Brain microvascular endothelial cell (primary cell): ENCODE measurements around the gene PCNX3.
A peak's percentile ranks its signal among the peaks of the same experiment; 100 is the strongest.

Source experiments
- DNase-seq: peaks from one replicate; pipeline ENCODE4 v3.0.0-alpha.2; 2020
- H3K27ac ChIP-seq: fragments of 250-450 bp; sonication (Bioruptor Pico); 2 replicates; pipeline ENCODE4 v1.5.1; 2020; ENCODE audit warnings: mild to moderate bottlenecking, moderate library complexity
- H3K27me3 ChIP-seq: fragments of 250-450 bp; sonication (Bioruptor Pico); replicated peaks from 2 replicates; pipeline ENCODE4 v1.5.1; 2020; ENCODE audit warnings: mild to moderate bottlenecking
- H3K36me3 ChIP-seq: fragments of 250-450 bp; sonication (Bioruptor Pico); replicated peaks from 2 replicates; pipeline ENCODE4 v1.5.1; 2020; ENCODE audit warnings: mild to moderate bottlenecking
- H3K4me3 ChIP-seq: 2 replicates; pipeline ENCODE4 v1.5.1; 2011; ENCODE audit warnings: low read depth, mild to moderate bottlenecking, control low read depth, low read length, moderate library complexity
- in situ Hi-C: cut with HindIII; loops from 2 replicates; pipeline ENCODE4 v1.10.0; 2017; ENCODE audit warnings: low sequenced_read_pairs, low pct_ligation_motif_present
- TF ChIP-seq, protein P1 (sequence below): IDR thresholded peaks from 2 replicates; pipeline ENCODE4 v1.5.1; 2011; ENCODE audit warnings: low read depth, mild to moderate bottlenecking, moderate library complexity, low read length, control low read depth, inconsistent platforms; ENCODE audit errors: missing control alignments

PCNX3 gene

DNA sequence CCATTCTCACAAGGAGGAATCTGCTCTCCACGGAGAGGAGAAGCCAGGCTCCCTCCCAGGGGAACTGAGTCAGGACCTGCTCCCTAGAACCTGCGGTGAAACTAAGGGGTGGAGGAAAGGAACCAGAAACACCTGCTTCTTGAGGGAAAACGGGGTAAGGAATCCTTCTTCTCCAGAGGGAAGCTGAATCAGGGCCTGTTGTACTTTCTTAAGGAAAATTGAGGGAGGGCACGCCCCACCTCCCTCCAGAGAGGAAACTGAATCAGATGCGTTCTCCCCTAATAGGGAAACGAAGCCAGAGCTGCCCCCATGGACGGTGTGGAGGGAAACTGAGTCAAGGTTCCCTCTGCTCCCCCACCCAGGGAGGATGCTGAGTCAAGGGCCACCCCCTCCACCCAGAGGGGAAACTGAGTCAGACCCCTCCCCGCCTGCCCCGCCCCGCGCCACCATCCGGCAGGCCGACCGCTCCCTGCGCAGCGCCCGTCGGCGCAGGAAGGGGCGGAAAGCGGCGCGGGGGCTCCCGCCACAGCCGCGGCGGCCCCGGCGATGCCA, 46.7 kb downstream of the PCNX3 start:
- in situ Hi-C loops, result no loop called here
- DNase-seq, result no peak
- H3K36me3 ChIP-seq, result peaks cover 39% of the 10 kb centered on the region

DNA sequence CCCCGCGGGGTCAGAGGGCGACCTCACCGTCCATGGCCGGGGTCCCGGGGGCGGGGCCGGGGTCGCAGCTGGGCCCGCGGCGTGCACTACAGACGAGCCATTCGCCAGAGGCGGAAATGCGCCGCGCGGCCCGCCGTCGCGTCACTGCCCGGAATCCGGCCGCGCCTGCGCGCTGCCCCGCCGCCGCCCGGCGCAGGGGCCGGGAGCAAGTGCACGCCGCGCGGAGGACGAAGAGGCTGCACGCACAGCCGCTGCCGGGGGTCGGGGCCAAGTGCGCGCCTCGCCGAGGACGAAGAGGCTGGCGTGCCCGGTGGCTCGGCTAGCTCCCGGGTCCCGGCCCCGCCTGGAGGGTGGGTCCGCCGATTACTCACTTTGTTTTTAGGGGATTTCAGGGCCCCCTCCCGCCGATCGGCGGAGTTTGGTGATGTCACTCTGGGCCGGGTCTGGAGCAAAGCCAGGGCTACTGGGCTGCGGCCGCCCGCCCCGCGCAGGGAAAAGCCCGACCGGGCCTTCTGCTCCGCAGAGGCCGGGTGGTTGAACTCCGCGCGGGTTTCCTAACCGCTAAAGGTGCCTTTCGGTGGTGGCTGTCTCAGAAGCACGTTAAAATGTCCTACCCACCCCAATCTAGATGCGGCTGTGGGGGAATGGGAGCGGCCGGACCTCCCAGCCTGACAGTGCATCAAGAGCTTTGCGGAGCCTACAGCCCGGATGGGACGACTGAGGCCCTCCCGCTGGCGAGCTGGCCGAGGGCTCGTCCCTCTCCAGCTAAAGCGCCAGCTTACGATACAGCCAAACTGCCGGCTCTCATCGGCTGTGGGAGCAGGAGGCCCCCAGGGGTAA, 47.4 kb downstream of the PCNX3 start, which contains the start of gene RELA:
Gene RELA (minus strand): TSS at position 118 of the 840 bp plus-strand sequence. CDS start 84 bp downstream, at position 34.
- peaks cover 32% of the 10 kb centered on the region for H3K36me3 ChIP-seq
- H3K27ac ChIP-seq, result peak within 1 kb of the TSS; percentile 88
- H3K4me3 ChIP-seq, result peak within 1 kb of the TSS; percentile 87
- TF ChIP-seq, protein P1, sequence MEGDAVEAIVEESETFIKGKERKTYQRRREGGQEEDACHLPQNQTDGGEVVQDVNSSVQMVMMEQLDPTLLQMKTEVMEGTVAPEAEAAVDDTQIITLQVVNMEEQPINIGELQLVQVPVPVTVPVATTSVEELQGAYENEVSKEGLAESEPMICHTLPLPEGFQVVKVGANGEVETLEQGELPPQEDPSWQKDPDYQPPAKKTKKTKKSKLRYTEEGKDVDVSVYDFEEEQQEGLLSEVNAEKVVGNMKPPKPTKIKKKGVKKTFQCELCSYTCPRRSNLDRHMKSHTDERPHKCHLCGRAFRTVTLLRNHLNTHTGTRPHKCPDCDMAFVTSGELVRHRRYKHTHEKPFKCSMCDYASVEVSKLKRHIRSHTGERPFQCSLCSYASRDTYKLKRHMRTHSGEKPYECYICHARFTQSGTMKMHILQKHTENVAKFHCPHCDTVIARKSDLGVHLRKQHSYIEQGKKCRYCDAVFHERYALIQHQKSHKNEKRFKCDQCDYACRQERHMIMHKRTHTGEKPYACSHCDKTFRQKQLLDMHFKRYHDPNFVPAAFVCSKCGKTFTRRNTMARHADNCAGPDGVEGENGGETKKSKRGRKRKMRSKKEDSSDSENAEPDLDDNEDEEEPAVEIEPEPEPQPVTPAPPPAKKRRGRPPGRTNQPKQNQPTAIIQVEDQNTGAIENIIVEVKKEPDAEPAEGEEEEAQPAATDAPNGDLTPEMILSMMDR, result no peak
- peak; percentile 89 for DNase-seq
- no peaks in the 10 kb centered on the region for H3K27me3 ChIP-seq
- in situ Hi-C loops, result no loop called here

More for the DNA sequence above, 46.7 kb downstream of the PCNX3 start:
- Histone ChIP-seq H3K4me3 (peak overlapping the region; percentile 87), H3K27me3 (no peaks in the 10 kb centered on the region), H3K27ac (peak overlapping the region; percentile 88)
- TF ChIP-seq, protein P1, result no peak

DNA sequence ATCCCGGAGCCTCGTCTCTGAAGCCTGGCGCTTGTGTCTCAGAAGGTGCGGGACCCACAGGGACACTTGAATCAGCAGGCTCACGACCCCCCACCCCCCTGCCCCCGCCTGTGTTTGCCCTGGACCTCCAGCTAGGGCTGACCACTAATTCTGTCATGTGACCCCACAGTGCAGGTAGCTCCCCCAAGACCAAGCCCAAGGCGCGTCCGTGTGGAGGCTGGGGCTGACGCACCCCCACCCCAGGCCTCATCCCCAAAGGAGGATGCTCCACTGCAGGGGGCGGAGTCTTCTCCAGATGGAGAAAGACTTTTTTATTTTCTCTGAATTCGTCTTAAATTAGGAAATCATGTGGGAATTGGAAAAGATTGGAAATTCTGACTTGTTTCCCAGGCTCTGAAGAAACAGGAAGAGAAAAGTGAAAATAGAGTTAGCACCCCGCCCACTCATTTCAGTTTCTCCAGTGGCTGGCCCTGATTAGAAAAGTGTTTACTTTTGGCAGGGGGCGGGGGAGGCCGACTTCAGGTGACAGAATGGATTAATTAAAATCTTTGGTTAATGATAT, 48.1 kb downstream of the PCNX3 start:
- Histone ChIP-seq H3K4me3 (peak overlapping the region; percentile 87), H3K27me3 (no peaks in the 10 kb centered on the region), H3K36me3 (peaks cover 25% of the 10 kb centered on the region), H3K27ac (peak overlapping the region; percentile 88)
- in situ Hi-C loops, result no loop called here
- TF ChIP-seq, protein P1, result no peak
- DNase-seq, result no peak

DNA sequence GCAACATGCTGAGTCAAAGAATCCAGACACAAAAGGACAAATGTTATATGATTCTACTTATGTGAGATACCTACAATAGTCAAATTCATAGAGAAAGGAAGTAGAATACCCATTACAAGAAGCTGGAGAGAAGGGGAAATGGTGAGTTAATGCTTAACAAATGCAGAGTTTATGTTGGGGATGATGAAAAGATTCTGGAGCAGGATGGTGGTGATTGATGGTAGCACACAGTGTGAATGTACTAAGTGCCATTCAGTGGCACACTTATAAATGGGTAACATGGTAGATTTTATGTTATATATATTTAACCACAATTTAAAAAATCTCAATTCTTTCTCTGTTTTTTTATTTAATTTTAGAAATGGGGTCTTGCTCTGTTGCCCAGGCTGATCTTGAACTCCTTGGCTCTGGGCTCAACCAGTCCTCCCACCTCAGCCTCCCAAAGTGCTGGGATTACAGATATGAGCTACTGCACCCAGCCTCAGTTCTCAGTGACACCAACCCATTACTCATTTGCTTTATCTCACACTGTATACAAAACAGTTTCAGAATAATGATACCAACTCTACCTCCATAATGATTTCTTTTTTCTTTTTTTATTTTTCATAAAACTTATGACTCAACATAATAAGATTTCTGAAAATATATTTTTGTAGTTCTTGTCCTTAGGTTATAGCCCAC, 56.7 kb downstream of the PCNX3 start:
- TF ChIP-seq, protein P1, result no peak
- Histone ChIP-seq H3K4me3 (no peak overlapping the region), H3K27me3 (no peaks in the 10 kb centered on the region), H3K36me3 (no peaks in the 10 kb centered on the region), H3K27ac (no peak overlapping the region)
- in situ Hi-C loops, result no loop called here
- DNase-seq, result no peak

DNA sequence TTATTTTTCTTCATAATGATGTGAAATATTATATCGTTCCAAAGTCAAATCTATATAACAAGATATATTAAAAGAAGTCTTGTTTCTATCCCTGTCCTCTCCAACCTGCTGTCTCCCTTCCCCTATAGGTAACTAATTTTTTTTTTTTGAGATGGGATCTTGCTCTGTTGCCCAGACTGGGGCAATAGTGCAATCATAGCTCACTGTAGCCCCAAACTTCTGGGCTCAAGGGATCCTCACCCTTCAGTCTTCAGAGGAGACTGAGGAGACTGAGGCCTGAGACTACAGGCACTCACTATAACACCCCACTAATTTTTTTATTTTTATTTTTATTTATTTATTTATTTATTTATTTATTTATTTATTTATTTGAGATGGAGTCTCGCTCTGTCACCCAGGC, 57.4 kb downstream of the PCNX3 start:
- TF ChIP-seq, protein P1, result no peak
- in situ Hi-C loops, result no loop called here

More for the DNA sequence above, 57.4 kb downstream of the PCNX3 start:
- Histone ChIP-seq H3K4me3 (no peak overlapping the region), H3K27ac (no peak overlapping the region), H3K36me3 (no peaks in the 10 kb centered on the region), H3K27me3 (no peaks in the 10 kb centered on the region)
- no peak for DNase-seq
